HepG2 (cell line): ENCODE results near the gene SFTPA2. TPM values are rescaled to one million over a fixed set of nuclear protein-coding genes. Genes with fewer than 3 reads are reported as not detected.

Experiments used
- ATAC-seq: fragments of 200-7000 bp; cut with Tn5 transposase; 3 replicates; pipeline ENCODE4 v1.9.1; 2020; ENCODE audit warnings: mild to moderate bottlenecking, moderate library complexity
- BruUV-seq: library from RNA; stranded (reverse); fragments of 400-500 nt; replicated peaks from 2 replicates; lab custom pipeline; 2021; lab: Mats Ljungman, UMichigan
- CTCF ChIA-PET: fragments of 300-600 bp; formaldehyde crosslinking; extraction: SDS; loops from one replicate; lab custom pipeline; 2021; ENCODE audit warnings: low total read pairs, inconsistent platforms, low intra/inter-chr PET ratio; lab: Yijun Ruan, JAX
- POLR2A ChIA-PET: fragments of 350-600 bp; sonication (Branson Sonifier 250); formaldehyde crosslinking; loops from one replicate; lab custom pipeline; 2020; ENCODE audit warnings: antibody characterized with exemption, inconsistent platforms; lab: Yijun Ruan, JAX
- DNase-seq: peaks from one replicate; pipeline ENCODE4 v3.0.0-alpha.2; 2015; ENCODE audit warnings: low spot score
- FAIRE-seq: peaks from 3 replicates; lab custom pipeline; 2011; peaks lifted over from hg19 to GRCh38; lab: Jason Lieb, UNC
- H2AFZ ChIP-seq: one replicate; pipeline ENCODE4 v1.6.1; 2011; ENCODE audit warnings: low read length, inconsistent platforms
- H3K27ac ChIP-seq: fragments of 300-600 bp; 3 replicates; pipeline ENCODE4 v1.8.0; 2011; ENCODE audit warnings: mixed run types, mild to moderate bottlenecking, mixed read lengths, low read length, inconsistent platforms; ENCODE audit not compliant: insufficient read depth; ENCODE audit errors: extremely low read length
- H3K27me3 ChIP-seq, 2 experiments: fragments of 200-600 bp in 1 of 2; 2 replicates in 1 of 2; 3 replicates in 1 of 2; pipeline versions ENCODE4 v1.6.0 to v1.8.0; 2011; ENCODE audit warnings: low read length in 2 of 2, mild to moderate bottlenecking in 2 of 2, moderate library complexity in 2 of 2, inconsistent platforms in 1 of 2; ENCODE audit not compliant: insufficient read depth in 2 of 2, control insufficient read depth in 1 of 2
- H3K36me3 ChIP-seq, 2 experiments: fragments of 200-600 bp in 1 of 2; replicated peaks in 1 of 2; 2 replicates in 1 of 2; 3 replicates in 1 of 2; pipeline versions ENCODE4 v1.5.1 to v1.8.0; 2011; ENCODE audit warnings: low read length in 2 of 2, inconsistent platforms in 1 of 2; ENCODE audit not compliant: insufficient read depth in 2 of 2, control insufficient read depth in 1 of 2
- H3K4me1 ChIP-seq: 2 replicates; pipeline ENCODE4 v1.5.1; 2012; ENCODE audit warnings: low read length, inconsistent platforms; ENCODE audit not compliant: insufficient read depth
- H3K4me2 ChIP-seq: 2 replicates; pipeline ENCODE4 v1.6.0; 2011; ENCODE audit warnings: low read depth, low read length, inconsistent platforms
- H3K4me3 ChIP-seq, 3 experiments: fragments of 200-600 bp in 1 of 3; sonication (generic), shearing (Covaris generic) in 1 of 3; replicated peaks in 1 of 3; 2 replicates each; pipeline ENCODE4 v1.5.1; 2011 to 2016; ENCODE audit warnings: low read length in 3 of 3, inconsistent platforms in 2 of 3, low read depth in 2 of 3, mild to moderate bottlenecking in 2 of 3, control low read depth in 1 of 3, mixed read lengths in 1 of 3; ENCODE audit not compliant: insufficient read depth in 1 of 3
- H3K79me2 ChIP-seq: one replicate; pipeline ENCODE4 v1.6.1; 2011; ENCODE audit warnings: low read length, inconsistent platforms; ENCODE audit not compliant: insufficient read depth
- H3K9ac ChIP-seq: 2 replicates; pipeline ENCODE4 v1.6.0; 2011; ENCODE audit warnings: mild to moderate bottlenecking, low read depth, low read length, inconsistent platforms; ENCODE audit not compliant: insufficient read depth
- H3K9me3 ChIP-seq: 2 replicates; pipeline ENCODE4 v1.5.1; 2012; ENCODE audit warnings: mild to moderate bottlenecking, low read length
- H4K20me1 ChIP-seq: 2 replicates; pipeline ENCODE4 v1.6.0; 2011; ENCODE audit warnings: inconsistent platforms, mild to moderate bottlenecking, low read length, moderate library complexity; ENCODE audit not compliant: insufficient read depth
- ARHGAP35 ChIP-seq: sonication (generic); formaldehyde crosslinking; IDR thresholded peaks from 2 replicates; pipeline ENCODE4 v1.9.0; 2022; ENCODE audit warnings: mild to moderate bottlenecking, inconsistent platforms, moderate library complexity, missing genetic modification reagents, borderline replicate concordance
- ATF4 ChIP-seq, 2 experiments: fragments of 450-650 bp in 1 of 2; sonication (generic) in 1 of 2; formaldehyde crosslinking; IDR thresholded peaks; 2 replicates each; pipeline versions ENCODE4 v1.5.0 to v1.8.0; 2020 to 2022; ENCODE audit warnings: mild to moderate bottlenecking in 1 of 2, missing genetic modification reagents in 1 of 2
- BRCA1 ChIP-seq: sonication (generic); formaldehyde crosslinking; IDR thresholded peaks from 2 replicates; pipeline ENCODE4 v1.4.0; 2020; ENCODE audit warnings: missing genetic modification reagents
- CTCF ChIP-seq: sonication (generic); formaldehyde crosslinking; IDR thresholded peaks from 2 replicates; pipeline ENCODE4 v1.5.0; 2020; ENCODE audit warnings: mild to moderate bottlenecking, missing genetic modification reagents, moderate library complexity
- DMTF1 ChIP-seq: sonication (generic); formaldehyde crosslinking; IDR thresholded peaks from 2 replicates; pipeline ENCODE4 v1.4.0; 2020; ENCODE audit warnings: mild to moderate bottlenecking, missing genetic modification reagents
- FOXC1 ChIP-seq: sonication (generic); formaldehyde crosslinking; IDR thresholded peaks from 2 replicates; pipeline ENCODE4 v1.8.0; 2022; ENCODE audit warnings: mild to moderate bottlenecking, missing genetic modification reagents, borderline replicate concordance
- HCFC1 ChIP-seq: fragments of 150-350 bp; IDR thresholded peaks from 2 replicates; pipeline ENCODE4 v1.6.1; 2014; ENCODE audit warnings: low read depth, low read length
- HMGA1 ChIP-seq: sonication (generic); formaldehyde crosslinking; conservative IDR thresholded peaks from 2 replicates; pipeline ENCODE4 v1.4.0; 2020; ENCODE audit warnings: missing genetic modification reagents
- NONO ChIP-seq, 2 experiments: fragments of 450-650 bp in 1 of 2; sonication (generic) in 1 of 2; formaldehyde crosslinking in 1 of 2; IDR thresholded peaks in 1 of 2; conservative IDR thresholded peaks in 1 of 2; 2 replicates each; pipeline versions ENCODE4 v1.6.1 to v1.8.0; 2017 to 2022; ENCODE audit warnings: mild to moderate bottlenecking in 1 of 2, missing genetic modification reagents in 1 of 2, moderate library complexity in 1 of 2
- SKI ChIP-seq: fragments of 450-650 bp; IDR thresholded peaks from one replicate; pipeline ENCODE4 v1.6.1; 2018; ENCODE audit warnings: mild to moderate bottlenecking; ENCODE audit not compliant: partially characterized antibody
- XRCC5 ChIP-seq: fragments of 200-400 bp; formaldehyde crosslinking; optimal IDR thresholded peaks from 2 replicates; pipeline ENCODE3; 2017; ENCODE audit warnings: mild to moderate bottlenecking, low read length
- ZBTB39 ChIP-seq: sonication (generic); formaldehyde crosslinking; IDR thresholded peaks from 2 replicates; pipeline ENCODE4 v1.5.0; 2020; ENCODE audit warnings: missing genetic modification reagents
- ZNF274 ChIP-seq: sonication (generic); formaldehyde crosslinking; IDR thresholded peaks from 2 replicates; pipeline ENCODE4 v1.5.1; 2020; ENCODE audit warnings: mild to moderate bottlenecking, missing genetic modification reagents
- ZNF3 ChIP-seq: IDR thresholded peaks from 2 replicates; pipeline ENCODE4 v1.7.0; 2017; ENCODE audit warnings: inconsistent platforms
- ZNF44 ChIP-seq: sonication (generic); formaldehyde crosslinking; IDR thresholded peaks from 2 replicates; pipeline ENCODE4 v1.5.1; 2020; ENCODE audit warnings: mild to moderate bottlenecking, missing genetic modification reagents
- ZNF790 ChIP-seq: sonication (generic); formaldehyde crosslinking; IDR thresholded peaks from 2 replicates; pipeline ENCODE4 v1.8.0; 2022; ENCODE audit warnings: missing genetic modification reagents, mild to moderate bottlenecking, borderline replicate concordance
- WGBS: methylation state at CpG from one replicate; pipeline ENCODE4 v1.1.6; 2017; ENCODE audit warnings: low lambda C conversion rate; 5-methylcytosine and 5-hydroxymethylcytosine counted together
- in situ Hi-C: cut with HindIII; loops from 2 replicates; pipeline ENCODE4 v1.10.0; 2017; ENCODE audit warnings: low pct_unique_long_range_greater_than_20kb; ENCODE audit not compliant: extremely low pct_ligation_motif_present
- intact Hi-C: fragments of 100-400 bp; cut with micrococcal nuclease; formaldehyde crosslinking; loops from one replicate; pipeline ENCODE4 v1.10.0; 2022; ENCODE audit not compliant: unreplicated experiment
- polyA plus RNA-seq, 8 experiments: library from polyadenylated mRNA; depleted of rRNA in 3 of 8; stranded (reverse) in 7 of 8; unstranded in 1 of 8; fragments of >200 nt; fragmentation: Illumina TruSeq in 4 of 8; extraction: Trizol in 4 of 8; gene quantifications; 2 replicates each; pipeline versions ENCODE4 v1.2.1 to v1.2.3, GENCODE V29; 2011 to 2016; ENCODE audit warnings: low read depth in 4 of 8, missing spikeins in 1 of 8, mixed read lengths in 1 of 8; ENCODE audit not compliant: insufficient read depth in 1 of 8
- total RNA-seq, 5 experiments: library from RNA; depleted of rRNA; stranded (reverse); fragments of >200 nt; fragmentation: Illumina TruSeq; extraction: Trizol; gene quantifications; 2 replicates each; pipeline ENCODE4 v1.2.3, GENCODE V29; 2016; ENCODE audit warnings: low read depth in 1 of 5

SFTPA2 gene
- total and polyA plus RNA-seq, 2 of the 13 experiments (the other 11 are each of a cell fraction or from before 2014, with no cell fraction given): 0.04 TPM; not detected in 1

GRCh38 chr10:79608505-79609375, 48.5 kb upstream of the SFTPA2 start:
- H3K36me3 ChIP-seq: no peaks in the 10 kb centered on the region
- ChIA-PET CTCF (interaction anchor here (1.4 to 1.8 kb wide), 2 partner anchors 47 to 72 kb away, joined by 10 to 13 read pairs; no protein-coding TSS in a partner anchor), POLR2A (no interaction called here)
- DNase-seq: peak; percentile 46
- no peaks in the 10 kb centered on the region for H3K79me2 ChIP-seq
- H3K27me3 ChIP-seq: peaks cover 0 to 12% of the 10 kb centered on the region in 2 experiments; a peak in 3 of 5 replicates
- in situ Hi-C loops (loop anchor here (5.0 kb wide), 1 partner anchor 41 kb away; no protein-coding TSS in a partner anchor), intact Hi-C loops (loop anchor here (1.0 to 2.0 kb wide), 2 partner anchors 46 to 72 kb away; no protein-coding TSS in a partner anchor)
- no peak overlapping the region for H3K9ac ChIP-seq
- peaks cover 3% of the 10 kb centered on the region; the same call in 1 of the 2 replicates for H4K20me1 ChIP-seq
- FAIRE-seq: peak; percentile 51
- no peak overlapping the region for H3K4me2 ChIP-seq
- H2AFZ ChIP-seq: no peak overlapping the region
- peak; percentile 93 for ATAC-seq
- H3K4me3 ChIP-seq: no peak overlapping the region
- 33% methylated on average over 20 of the region's 20 CpGs for WGBS
- BruUV-seq: no TSS peak
- H3K4me1 ChIP-seq: no peaks in the 10 kb centered on the region
- H3K9me3 ChIP-seq: no peaks in the 10 kb centered on the region
- H3K27ac ChIP-seq: no peak overlapping the region
- TF ChIP-seq ZNF44 (CRISPR knock-in tag) (no peak), HCFC1 (no peak), DMTF1 (CRISPR knock-in tag) (no peak), XRCC5 (peak; percentile 63), HMGA1 (CRISPR knock-in tag) (no peak), NONO (IDR thresholded peaks at IDR 0.05) (no peak), NONO (CRISPR knock-in tag; conservative IDR thresholded peaks at IDR 0.05) (no peak), ARHGAP35 (CRISPR knock-in tag) (no peak), SKI (no peak), BRCA1 (no peak), ZBTB39 (CRISPR knock-in tag) (no peak), ZNF790 (CRISPR knock-in tag) (no peak), ATF4 (CRISPR knock-in tag; IDR thresholded peaks at IDR 0.05) (no peak), ZNF3 (peak; percentile 51; the same call in 1 of the 2 replicates), FOXC1 (CRISPR knock-in tag) (no peak), ZNF274 (no peak), CTCF (CRISPR knock-in tag) (peak; percentile 82)
